GM21447 (cell line): ENCODE data around the gene AVPR1B.

Experiments
- ATAC-seq: cut with Tn5 transposase; IDR thresholded peaks from one replicate; pipeline ENCODE4 v1.9.1; 2021; ENCODE audit not compliant: unreplicated experiment

Gene AVPR1B, protein sequence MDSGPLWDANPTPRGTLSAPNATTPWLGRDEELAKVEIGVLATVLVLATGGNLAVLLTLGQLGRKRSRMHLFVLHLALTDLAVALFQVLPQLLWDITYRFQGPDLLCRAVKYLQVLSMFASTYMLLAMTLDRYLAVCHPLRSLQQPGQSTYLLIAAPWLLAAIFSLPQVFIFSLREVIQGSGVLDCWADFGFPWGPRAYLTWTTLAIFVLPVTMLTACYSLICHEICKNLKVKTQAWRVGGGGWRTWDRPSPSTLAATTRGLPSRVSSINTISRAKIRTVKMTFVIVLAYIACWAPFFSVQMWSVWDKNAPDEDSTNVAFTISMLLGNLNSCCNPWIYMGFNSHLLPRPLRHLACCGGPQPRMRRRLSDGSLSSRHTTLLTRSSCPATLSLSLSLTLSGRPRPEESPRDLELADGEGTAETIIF

DNA sequence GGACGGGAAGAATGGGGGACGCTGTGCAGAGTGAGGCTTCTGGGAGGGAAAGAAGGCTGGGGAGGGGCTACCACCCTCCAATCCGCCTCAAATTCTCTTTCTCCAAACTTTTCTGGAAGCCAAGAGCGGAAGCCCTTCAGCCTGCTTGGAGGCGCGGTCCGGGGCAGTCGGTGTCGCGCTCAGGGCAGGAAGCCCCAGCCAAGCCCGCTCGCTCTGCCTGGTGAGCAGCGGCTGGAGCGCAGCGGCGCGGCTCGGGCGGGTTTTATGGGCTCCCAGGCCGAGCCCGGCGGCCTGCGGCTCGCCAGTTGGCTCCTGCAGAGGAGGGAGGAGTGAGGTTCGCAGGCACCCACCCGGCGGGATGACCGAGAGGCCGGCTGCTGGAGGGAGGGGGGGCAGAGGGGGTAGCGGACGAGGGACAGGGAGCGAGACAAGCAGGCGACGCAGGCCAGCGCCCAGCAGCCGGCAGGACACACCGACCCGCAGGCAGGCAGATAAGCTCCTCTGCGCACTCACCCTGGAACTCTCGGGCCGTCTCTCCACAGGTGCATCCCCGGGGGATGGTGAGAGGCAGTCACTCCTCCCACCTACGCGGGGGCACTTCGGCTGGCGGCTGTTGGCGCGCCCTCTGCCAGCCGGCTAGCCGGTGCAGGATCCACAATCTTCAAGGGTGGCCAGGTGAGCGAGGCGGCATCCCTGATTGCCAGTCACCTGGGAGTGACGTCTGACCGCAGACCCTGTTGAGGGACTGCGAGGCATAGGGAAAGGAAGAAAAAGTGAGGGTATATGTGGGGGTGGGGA, at the start of gene AVPR1B:
Gene AVPR1B, minus strand, starts transcription at position 238 of the 798 bp plus-strand sequence. CDS start 498 bp downstream, outside the sequence.
- ATAC-seq, result no peak

DNA sequence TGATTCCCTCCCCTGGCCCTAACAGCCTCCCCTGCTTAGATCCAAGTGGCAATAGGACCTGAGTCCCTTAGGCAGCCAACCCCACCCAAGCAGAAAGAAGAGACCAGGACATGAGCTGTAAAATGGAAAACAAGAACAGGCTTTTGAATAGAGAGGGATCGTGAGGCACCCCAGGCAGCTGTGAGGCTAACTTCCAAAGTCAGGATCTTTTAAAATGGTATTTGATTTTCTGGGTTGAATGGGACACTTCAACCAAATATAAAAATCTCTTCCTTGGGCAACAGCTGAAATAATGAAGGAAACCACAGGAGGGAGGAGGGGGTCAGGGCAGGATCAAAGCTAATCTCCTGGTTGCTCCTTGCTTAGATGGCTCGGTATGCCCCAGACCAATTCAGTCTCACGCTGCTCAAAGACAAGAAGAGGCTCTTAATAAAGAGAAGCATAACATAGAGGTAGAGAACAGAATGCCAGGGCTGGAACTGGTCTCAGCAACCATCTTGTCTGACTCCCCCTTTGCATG, 28.6 kb upstream of the AVPR1B start:
- ATAC-seq, result no peak

DNA sequence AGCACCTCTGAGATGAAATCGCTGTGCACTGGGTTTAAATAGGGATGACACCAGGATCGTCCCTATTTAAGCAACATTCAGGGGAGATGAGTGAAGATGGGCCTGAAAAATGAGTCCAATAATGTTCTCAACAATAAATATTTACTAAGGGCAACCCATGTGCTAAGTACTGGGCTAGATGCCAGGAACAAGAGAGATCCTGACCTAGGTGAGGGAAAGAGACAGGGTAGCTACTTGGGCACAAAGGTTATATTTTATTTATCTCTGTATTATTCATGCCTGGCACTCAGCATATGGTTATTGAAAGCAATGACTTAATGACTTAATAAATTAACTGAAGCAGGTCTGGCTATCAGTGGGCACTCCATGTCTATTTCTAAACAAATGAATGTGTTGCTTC, 27.4 kb upstream of the AVPR1B start:
- ATAC-seq, result no peak

DNA sequence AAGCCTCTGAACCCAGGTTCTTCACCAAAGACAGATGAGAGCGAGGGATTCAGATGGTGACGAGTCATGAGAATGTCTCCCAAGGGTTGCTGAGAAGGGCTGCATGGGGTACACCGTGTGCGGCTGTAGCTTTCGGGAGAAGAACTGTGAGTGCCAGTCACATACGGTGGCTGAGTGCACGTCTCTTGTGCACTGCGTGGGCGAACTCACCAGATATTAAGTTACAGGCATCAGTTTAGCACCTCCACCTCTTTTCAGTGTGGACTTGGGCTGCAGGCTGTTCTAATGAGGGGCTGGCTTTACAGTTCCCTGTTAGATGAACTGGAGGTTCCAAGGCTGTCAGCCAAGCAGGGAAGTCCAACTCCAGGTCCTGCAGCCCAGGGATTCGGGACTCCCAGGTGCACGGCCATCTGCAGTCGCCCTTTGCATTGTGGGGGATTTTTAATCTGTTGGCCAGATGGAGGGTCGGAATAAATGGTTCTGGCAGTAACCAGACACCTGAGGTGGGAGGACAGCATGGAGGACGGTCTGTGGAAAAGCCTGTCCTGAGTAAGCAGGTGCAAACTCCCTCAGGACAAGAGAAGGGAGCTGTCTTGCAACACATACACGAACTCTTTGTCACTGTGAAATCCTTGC, 26.5 kb upstream of the AVPR1B start:
- no peak for ATAC-seq

DNA sequence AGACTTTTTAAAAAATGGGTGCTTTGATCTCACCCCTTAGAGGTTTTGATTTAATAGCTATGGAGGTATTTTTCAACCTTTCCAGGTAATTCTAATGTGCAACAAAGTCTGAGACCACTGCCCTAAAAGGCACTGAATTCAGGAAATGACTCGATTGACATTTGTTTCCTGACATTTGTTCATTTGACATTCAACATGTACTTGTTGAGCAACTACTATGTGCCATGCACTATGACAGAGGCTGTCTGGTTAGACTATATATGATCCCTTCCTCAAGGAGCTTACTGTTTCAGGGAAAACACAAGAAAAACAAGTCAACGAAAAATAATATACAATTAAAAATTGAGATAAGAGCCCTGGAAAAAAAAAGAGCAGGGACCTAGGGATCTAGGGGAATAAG, 25.6 kb upstream of the AVPR1B start:
- ATAC-seq, result no peak

DNA sequence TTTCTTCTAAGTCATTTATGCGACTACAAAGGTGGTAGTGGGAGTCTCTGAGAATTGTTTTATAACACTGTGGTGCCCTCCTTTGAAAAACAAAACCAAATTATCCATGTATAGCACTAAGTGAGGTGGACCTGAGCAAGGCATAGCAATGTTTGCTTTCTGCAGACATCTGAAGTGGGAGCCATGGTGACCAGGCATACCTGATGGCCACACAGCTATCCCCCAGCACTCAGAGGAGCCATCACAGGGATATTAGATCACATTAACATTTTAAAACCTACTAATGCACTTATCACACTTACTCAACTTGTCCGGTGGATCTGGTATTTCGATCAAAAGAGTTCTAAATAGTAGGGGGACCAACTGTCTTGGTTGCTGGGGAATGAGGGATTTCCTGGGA, 24.8 kb upstream of the AVPR1B start:
- no peak for ATAC-seq

DNA sequence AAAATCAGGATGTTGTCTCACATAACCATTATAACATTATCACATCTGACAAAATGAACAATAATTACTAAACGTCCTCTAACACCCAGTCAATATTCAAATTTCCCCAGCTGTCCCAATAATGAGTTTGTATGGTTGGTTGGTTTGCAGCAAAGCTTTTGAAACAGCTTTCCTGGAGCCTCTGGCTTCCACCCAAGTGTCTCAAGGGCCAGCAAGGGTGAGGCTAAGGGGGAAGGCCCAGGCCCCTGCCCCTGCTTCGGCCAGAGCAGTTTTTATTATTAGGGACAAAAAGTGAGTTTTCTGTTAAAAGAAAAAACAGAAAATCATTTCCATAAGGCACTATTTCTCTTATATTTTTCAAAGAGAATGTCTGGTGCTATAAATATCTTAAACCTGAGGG, 19.1 kb upstream of the AVPR1B start:
- ATAC-seq, result no peak

DNA sequence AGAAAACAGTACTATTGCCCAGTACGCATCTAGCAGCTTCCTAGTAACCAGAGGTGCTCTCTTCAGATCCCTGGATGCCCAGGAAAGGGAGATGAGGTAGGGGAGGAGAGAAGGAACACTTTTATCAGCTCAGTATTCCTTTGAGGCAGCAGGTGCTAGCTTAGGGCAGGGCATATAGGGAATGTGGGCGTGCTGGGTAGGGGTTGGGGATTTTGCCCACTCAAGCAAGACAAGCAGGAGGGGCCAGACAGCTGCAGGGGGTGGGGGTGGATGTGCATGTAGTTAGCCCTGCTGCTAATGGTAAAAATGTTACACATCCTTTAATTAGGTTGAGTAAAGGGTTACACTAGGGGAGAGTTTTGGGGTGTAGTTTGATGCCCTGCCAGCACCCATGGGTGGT, 18.1 kb upstream of the AVPR1B start:
- no peak for ATAC-seq

DNA sequence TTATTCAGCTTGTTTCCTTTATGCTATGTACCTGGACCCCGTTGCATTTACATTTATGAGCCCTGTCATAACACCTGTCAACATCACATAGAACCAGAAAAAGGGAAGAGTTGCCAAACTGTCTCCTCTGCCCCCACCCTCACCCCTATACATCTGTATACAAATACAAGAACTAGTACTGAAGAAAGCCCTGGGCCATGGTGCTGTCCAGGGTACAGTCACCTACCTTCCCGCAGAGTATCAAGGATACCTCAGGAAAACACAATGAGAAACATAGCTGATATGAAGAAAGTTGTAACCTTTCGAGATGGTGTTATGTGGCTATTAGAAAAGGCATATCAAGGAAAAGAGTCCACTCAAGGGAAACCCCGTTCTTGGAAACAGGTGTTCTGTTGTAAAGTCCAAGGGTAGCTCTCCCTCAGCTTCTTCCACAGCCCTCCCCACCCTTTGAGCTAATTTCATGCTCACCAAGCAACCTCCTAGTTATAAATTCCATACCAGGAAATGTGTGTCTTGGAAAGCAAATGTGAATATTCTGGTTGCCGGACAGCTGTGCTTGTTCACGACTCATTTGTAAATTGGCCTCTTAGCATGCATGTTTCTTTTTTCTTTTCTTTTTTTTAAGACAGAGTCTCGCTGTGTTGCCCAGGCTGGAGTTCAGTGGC, 16.7 kb upstream of the AVPR1B start:
- ATAC-seq, result no peak

DNA sequence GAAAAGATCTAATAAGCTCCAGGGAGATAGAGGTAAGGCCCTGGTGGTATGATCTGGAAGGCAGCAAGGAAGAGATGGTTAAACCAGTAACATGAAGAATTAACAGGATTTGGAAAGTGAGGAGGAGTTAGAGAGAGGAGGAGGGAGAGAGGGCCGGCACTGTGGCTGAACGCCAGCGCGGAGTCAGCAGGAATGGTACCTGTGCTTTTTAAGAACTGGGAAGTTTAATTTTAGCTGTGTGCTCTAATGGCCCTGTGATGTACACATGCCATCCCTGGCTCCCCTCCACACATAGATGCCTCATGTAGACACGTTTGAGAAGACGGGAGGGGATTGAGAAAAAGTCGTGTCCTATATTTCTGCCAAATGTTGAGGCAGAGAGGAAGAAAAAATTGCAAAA, 13.8 kb upstream of the AVPR1B start:
- no peak for ATAC-seq

DNA sequence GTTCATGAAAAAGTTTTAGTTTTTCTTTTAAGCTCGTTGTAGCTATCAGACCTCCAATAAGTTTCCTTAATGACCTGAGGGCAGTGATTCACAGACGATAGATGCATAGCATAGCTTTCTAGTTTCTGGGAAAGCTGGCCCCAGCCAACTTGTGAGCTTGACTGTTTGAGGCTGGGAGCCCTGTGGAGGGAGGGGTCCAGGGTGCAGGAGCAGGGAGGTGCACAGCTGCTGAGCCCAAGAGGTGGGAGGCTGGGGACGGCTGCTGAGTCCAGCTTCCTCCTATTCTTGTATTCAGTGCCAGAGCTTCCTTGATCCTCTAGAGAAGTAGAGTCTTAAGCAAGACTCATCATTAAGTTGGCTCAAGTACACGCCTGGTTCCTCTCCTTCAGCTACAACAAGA, 11.0 kb upstream of the AVPR1B start:
- no peak for ATAC-seq

DNA sequence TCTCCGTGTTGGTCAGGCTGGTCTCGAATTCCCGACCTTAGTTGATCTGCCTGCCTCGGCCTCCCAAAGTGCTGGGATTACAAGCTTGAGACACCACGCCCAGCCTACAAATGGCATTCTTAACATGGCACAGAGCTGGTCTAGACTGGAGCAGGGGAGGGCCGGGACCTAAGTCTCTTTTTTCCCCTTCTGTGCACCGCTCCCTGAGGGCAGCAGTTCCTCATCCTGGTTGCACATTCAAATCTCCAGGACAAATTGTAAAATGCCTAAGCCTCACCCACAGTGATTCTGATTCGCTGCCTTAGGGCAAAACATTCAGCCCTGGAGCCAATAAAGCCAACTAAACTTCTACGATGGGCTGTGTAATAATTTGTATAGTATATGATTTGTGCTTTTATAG, 10.1 kb upstream of the AVPR1B start:
- ATAC-seq, result no peak

DNA sequence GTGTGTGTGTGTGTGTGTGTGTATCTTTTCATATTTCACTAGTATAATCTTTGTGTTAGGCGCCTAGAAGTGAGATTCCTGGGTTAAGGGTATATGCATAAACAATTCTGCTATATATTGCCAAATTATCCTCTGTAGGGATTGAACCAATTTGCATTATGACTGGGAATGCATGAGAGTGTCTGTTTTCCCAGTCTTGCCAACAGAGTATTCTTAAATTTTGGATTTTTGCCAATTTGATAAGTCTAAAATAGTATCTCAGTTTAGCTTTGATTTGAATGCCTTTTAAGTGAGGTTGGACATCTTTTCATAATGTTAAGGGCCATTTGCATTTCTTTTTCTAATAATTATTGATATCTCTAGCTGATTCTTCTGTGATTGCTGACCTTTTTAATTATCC, 8.2 kb upstream of the AVPR1B start:
- no peak for ATAC-seq

DNA sequence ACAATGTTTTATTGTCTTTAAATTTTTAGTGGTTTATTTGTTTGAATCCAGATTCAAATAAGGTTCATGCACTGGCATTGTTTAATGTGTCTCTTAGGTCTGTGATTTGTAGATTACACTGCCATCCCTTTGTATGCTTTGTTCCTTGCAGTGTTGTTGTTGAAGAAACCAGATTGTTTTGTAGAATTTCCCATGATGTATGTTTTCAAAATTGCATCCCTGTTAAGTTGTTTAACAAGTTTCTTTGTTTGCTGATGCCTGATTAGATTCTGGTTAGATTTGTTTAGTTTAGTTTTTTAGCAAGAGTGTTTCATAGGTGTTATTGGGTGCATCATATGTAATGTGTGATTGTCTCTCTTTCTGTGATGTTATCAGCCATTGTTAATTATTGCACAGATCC, 5.5 kb upstream of the AVPR1B start:
- ATAC-seq, result no peak

DNA sequence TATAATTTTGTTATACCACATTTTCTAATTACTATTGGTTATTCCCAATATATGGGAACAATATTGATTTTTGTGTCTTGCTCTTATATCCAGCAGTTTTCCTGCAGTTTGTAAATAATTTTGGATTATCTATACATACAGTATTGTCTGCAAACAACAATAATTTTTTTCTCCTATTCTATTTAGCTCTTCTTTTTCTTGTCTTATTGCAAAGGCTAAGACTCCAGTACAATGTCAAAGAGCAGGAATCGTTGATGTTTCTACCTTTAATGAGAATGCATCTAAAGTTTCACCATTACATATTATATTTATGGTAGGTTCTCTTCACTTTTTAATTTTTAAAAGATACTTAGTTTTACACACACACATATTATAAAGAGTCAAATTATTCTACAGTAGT, 4.1 kb upstream of the AVPR1B start:
- no peak for ATAC-seq

DNA sequence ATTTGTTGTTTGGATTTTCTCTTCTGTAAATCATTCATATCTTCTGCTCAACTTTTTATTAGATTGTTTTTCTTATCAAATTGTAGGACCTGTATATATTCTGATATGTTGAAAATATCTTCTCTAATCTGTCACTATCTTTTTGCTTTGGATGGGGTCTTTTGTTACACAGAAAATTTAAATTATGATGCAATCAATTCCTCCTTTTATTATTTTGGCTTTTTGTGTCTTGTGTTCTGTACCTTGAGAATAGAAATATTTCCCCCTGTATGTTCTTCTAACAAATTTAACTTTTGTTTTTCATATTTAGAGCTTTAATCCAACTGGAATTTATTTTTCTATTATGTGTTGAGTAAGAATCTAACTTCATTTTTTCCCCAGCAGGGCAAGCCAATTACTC, 3.2 kb upstream of the AVPR1B start:
- no peak for ATAC-seq

DNA sequence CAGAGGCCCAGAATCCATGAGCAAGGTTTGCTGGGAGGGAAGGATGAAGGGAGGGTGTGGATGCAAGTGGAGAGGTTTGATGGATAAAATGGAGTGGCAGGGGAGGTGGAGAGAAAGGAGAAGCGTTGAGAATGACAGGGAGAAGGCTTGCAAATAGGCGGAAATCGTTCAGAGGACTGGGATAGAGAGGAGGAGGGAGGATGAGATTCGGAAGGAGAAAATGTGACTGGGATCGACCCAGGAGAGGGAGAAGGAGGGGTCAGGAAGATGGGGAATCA, 376 bp downstream of the AVPR1B start:
- ATAC-seq, result no peak

DNA sequence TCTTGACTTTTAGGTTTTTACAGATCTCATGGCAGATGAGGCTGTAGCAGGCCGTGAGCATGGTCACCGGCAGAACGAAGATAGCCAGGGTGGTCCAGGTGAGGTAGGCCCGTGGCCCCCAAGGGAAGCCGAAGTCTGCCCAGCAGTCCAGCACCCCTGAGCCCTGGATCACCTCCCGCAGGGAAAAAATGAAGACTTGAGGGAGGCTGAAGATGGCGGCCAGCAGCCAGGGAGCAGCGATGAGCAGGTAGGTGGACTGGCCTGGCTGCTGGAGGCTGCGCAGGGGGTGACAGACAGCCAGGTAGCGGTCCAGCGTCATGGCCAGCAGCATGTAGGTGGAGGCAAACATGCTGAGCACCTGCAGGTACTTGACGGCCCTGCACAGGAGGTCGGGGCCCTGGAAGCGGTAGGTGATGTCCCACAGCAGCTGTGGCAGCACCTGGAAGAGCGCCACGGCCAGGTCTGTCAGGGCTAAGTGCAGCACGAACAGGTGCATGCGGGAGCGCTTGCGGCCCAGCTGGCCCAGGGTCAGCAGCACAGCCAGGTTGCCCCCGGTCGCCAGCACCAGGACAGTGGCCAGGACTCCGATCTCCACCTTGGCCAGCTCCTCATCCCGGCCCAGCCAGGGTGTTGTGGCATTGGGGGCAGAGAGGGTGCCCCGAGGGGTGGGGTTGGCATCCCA, 856 bp downstream of the AVPR1B start:
- no peak for ATAC-seq

DNA sequence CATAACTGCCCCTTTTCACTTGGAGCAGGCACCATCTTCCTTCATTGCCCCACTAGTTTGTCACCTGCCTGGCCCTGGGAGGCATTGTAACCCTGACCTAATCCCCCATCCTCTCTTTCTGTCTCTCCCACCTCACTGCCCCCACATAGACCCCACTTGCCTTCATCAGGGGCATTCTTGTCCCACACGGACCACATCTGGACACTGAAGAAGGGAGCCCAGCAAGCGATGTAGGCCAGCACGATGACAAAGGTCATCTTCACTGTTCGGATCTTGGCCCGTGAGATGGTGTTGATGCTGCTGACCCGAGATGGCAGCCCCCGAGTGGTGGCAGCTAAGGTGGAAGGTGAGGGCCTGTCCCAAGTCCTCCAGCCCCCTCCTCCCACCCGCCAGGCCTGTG, 1.4 kb downstream of the AVPR1B start:
- ATAC-seq, result no peak

DNA sequence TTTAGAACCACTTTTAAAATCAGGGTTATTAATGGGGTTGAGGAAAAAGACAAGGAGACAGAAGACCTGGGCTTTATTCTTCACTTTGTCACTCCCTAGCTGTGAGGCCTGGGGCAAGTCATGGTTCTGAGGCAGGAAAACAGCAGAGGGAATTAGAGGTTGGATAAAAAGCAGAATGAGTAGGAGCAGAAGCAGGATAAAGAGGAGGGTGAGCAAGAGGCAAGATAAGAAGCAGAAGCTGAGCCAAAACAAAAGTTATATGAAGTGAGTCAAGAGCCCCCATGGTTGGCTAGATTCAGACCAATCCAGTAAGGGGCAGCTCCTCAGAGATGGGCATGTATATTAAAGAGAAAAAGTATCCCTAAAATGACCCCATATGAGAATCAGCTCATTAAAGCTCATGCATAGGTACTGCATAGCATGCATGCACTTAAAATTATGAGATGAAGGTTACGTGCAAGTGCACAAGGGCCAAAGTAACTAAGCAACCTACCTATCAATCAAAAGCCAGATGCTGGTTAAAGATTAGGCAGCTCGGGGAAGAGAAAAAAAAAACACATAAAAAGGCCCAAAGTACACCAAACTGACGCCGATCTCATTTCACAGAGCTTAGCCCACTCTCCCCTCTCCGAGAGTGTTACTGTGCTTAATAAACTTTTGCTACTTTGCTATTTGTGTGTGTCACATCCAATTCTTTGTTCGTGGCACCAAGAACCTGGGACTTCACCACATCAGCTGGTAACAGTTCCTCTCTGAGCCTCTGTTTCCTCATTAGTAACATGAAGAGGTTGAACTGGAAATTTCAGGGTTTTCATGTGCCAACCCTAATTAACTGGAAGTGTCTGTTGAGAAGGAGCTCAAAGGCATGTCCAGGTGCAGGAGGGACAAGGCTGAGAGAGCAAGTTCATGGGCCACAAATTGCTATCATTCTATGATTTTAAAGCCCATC, 2.2 kb downstream of the AVPR1B start:
- no peak for ATAC-seq
